Nucleus accumbens (tissue), 56 donors: ENCODE results near the gene GAS2.

Experiments used
- DNase-seq, 56 donors: peaks; one replicate each; lab custom pipeline; 2025; lab: John Stamatoyannopoulos, UW

The GAS2 gene

DNA sequence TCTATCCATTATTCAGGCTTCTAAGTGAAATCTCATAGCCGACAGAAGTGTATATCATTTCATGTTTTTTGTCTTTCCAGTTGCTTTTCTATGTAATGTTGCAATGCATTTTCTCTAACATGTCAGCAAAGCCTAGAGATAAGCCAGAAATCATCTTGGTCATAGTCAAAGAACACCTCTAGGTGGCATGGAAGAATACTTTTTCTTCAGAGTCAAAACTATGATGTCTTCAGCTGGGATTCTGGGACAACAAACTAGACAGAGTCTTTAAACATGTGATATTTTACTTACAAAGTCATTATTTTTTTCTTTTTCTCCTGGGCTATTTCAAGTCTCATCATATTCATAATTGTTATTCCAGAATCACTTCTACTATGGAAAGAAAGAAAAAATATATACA lies 4.4 kb downstream of the GAS2 start:
- no peak for DNase-seq

DNA sequence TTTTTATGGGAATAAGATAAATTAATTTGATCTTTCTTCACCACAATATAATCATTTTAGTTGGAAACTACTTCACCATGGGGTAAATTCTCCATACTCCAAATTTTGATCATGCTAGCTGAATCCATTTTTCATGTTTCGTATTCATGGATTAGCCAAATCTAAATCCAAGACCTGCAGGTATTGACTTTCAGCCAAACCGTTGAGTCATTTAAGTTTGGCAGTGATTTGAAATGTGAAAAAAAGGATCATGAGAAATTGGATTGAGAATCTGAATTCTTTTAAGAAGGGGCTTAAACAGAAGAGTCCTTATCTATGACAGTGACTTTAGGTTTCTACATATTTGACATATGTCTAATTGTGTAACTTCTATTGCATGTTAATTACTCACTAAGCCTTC lies 5.3 kb downstream of the GAS2 start:
- no peak for DNase-seq

DNA sequence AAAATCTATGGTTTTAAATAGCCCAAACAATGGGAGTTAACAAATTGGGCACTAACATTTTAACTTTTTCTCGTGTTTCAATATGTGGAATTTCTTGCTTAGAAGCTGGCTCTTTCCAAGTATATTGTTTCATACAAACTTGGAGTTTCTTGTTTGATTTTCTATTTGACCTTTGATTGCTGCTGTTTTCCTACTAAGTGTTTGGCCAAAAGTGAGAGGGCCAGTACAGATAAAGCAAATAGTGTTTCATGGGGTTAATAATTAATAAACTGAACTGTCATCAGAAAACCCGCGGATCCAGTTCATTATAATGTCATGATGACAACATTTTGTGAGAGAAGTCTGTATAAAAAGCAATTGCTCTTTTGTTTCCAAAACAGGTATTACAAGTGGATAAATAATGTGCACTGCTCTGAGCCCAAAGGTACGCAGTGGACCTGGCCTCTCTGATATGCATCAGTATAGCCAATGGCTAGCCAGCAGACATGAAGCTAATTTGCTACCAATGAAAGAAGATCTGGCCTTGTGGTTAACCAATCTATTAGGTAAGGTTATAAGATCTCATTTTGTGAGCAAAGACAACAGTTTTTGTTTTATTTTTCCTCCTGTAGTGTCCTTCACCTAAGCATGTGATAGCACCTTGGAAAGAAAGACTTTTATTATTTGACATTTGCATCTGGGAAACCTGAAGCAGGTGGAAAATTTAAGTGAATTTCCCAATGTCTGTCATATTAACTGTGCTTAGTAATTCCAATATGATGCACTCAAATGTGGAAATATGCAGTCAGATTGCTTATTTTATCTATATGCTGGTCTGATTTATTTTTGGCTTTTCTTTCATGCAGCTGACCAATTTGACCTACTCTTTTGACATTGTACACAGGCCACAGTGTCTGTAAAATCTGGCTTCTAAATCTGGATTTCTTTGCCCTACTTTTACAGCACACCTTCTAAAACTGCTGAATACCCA lies 8.3 kb downstream of the GAS2 start:
- no peak for DNase-seq

DNA sequence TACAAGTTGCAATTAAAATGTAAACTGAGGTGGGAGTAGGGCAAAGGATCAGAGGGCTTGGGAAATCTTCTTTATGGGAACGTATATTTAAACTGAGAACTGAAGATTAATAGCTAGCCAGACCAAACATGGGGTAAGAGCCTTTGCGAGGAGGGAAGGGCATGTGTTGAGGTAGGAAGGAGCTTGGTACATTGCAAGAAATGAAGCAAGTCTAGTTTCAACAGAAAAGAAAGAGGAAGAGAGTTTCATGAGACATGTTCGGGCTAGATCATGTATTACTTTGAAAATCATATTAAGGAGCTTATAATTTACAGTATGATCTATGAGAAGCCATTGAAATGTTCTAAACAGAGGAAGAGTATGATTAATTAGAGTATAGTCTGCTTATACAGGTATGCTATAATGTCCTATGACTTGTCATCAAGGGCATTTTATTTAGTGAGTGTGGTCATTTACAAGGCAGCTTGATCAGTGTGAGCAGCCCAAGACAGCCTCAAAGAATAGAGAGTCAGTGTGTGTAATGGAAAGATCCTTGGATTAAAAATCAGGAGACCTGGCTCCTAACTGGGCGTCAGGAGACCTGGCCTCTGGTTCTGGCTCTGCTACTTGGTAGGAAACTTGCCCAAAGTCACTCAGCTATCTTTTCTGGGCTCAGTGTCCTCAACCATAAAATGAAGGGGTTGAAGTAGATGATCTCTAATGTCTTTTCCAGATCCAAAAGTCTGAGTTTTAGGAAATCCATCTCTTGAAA lies 10.9 kb downstream of the GAS2 start:
- no peak for DNase-seq

DNA sequence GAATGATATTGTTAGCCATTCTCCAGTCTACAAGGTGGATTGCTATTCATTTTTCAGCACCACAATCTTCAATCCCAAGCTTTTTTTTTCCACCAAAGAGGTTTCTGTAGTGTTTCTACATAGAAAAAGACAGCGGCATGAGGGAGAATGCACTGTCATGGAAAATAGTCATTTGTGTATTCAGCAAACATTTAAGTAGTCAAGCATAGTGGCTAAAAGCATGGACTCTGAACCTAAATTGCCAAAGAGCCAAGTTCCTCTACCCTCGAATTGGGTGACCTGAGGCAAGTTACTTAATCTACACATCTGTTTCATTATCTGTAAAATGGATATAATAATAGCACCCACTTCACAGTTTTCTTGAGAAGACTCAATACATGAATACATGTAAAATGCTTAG lies 14.2 kb downstream of the GAS2 start:
- DNase-seq = no peak

DNA sequence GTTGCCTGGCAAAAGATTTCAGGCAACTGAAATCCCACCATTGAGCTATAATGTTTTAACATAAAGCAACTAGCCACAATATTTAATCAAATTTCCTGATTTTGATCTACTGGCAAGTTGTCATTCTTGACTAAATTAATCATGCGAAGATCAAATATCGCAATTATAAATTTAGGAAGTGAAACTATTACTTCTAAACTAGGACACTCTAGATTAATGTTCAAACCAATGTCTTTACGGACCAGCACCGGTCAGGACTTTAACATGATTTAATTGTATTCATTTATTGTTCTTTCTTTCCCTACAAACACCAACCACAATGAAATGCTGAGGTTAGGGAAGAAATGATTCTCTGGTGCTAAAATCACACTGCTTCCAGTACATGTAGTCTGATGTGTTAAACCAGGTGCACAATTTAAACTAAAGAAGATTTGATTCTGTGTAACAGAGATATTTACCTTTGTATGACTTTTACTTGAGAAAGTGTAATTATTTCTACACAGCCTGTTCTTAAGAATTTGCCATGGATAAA lies 14.9 kb downstream of the GAS2 start:
- no peak for DNase-seq

DNA sequence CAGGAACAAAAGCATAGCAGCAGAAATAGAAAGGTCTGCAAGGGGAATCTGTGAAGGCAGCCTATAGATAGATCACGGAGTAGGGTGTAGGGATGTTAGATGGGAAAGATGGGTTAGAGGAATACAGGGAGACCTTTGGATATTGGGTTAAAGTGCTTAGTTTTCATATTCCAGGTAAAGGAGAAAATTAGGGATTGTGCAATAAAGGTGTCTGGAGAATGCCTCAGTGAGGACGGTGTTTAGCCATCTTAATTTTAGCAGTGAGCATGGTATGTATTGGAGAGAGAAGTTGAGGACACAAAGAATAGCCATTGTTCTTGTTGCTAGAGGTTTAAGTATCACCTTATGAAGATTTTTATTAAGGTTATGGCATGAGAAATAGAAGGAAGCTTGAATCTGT lies 17.7 kb downstream of the GAS2 start:
- no peak for DNase-seq

DNA sequence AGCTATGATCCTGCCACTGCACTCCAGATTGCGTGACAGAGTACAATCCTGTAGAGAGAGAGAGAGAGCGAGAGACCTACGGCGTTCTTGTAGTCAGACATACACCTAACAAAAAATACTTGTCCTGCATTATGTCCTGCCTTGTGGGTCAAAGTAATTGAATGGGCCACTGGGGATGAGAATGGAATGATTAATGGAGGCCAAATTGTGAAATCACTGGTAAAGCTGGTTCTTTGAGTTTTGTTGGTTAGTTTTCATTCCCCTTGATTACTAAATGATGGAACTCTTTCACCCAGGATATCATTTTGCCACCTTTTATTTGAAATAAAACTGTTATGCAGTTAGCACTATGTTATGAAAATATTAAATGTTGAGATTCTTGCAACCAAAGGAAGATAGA lies 18.7 kb downstream of the GAS2 start:
- no peak for DNase-seq

DNA sequence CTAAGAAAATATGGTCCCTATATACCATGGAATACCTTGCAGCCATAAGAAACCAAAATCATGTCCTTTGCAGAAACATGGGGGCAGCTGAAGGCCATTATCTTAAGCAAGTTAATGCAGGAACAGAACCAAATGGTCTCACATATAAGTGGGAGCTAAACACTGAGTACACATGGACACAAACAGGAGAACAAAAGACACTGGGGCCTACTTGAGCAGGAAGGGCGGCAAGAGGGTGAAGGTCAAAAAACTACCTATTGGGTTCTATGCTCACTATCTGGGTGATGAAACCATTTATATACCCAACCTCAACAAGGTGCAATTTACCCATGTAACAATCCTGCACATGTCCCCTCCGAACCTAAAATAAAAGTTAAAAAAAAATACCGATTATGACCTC lies 22.5 kb downstream of the GAS2 start:
- DNase-seq = no peak

DNA sequence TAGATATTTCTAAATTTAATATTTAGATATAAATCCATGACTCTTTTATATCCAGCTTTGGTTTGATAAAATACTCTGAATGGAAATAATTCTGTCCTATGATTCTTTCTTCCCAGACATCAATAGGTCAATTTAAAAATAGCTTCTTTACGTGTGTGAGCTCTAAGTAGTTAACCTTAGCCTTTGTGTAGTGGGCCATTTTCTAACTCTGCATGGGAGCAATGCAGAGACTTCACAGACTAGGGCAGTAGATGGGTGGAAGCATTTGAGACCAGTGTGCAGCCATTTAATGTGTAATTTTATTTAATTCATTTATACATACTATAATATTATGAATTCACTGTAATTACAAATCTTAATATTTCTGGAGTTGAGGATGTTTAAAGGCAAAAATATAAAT lies 23.8 kb downstream of the GAS2 start:
- no peak for DNase-seq

DNA sequence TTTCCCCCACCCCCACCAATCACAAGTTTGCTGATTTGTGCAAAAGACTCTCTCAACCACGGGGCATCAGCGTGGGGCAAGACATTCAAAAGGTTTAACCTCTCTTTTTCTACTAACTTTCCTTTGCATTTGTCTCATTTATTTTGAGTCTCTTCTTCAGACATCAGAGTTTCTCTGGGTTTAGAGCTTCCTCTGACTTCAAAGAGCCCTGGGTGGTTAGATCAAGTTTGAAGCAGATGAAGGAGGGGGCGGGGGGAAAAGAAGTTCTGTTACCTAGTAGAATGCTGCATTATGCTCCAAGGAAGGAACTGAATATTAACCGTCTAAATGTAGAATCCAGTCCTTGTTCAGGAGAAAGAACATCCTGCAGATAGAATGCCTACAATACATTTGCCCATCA lies 24.5 kb downstream of the GAS2 start:
- no peak for DNase-seq

DNA sequence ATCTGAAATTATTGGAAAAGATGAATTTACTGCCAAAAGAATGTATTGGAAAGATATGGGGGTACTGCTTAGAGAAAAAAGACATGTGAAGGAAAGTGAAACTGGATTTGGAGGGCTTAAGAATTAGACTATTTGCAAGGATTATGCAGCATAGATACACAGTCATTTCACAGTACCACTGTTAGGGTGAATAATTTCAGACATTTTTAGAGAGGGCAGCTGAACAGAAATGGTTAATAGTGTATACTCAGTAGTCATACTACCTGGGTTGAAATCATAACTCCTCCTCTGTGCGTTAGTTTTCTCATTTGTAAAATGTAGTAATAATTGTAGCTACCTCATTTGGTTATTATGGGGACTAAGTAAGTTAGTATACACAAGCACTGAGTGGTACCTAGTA lies 33.0 kb downstream of the GAS2 start:
- no peak for DNase-seq

DNA sequence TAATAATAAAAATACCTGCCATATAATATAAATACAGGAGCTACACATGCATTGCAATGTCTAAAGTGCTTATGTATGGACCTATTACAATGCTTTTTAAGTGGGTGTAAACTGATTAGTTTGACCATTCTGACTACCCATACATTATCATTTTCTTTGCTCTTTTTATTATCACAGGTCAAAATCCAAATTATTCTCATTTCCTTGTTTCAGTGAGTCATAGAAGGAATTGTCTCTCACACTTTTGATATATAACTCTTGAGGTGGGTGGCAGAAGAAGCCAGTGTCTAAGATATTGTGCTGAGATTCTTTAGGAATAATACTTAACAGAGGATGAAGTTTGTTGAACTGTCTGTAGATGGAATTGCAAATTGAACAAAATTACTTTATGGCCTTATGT lies 35.6 kb downstream of the GAS2 start:
- DNase-seq = no peak

DNA sequence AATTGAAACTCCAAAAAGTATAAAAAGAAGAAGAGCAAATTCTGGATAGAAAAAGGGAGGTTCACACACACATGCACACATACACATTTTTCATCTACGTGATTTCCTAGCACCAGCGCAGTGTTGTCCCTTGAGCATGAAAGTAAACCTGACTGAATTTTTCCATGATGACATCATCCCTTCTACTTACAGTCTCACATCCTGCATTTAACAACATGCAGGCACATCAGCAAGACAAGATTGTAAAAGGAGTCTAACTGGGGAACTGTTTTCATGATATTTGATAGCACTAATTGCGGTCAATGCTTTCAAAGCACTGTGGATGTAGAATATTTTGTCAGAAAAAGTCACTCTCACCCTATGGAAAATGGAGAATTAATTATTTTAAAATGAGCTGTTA lies 36.6 kb downstream of the GAS2 start:
- no peak for DNase-seq

DNA sequence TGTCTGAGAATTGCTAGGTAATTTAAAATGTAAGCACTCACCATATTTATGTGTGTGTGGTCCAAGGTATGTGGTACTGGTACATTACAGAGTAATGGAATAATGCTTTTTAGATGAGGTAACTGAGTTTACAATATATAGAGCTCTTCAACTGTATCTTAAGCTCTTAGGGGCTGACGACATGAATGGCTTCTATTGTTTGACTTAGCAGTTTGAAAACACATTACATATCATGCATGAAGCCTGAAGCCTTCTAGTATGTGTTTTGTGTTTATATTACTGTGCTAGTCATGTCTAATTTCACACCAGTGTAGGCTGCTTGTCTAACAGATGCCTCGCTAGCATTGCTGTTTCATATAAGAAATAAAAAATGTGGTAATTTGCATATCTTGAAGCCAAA lies 37.2 kb downstream of the GAS2 start:
- DNase-seq = no peak

DNA sequence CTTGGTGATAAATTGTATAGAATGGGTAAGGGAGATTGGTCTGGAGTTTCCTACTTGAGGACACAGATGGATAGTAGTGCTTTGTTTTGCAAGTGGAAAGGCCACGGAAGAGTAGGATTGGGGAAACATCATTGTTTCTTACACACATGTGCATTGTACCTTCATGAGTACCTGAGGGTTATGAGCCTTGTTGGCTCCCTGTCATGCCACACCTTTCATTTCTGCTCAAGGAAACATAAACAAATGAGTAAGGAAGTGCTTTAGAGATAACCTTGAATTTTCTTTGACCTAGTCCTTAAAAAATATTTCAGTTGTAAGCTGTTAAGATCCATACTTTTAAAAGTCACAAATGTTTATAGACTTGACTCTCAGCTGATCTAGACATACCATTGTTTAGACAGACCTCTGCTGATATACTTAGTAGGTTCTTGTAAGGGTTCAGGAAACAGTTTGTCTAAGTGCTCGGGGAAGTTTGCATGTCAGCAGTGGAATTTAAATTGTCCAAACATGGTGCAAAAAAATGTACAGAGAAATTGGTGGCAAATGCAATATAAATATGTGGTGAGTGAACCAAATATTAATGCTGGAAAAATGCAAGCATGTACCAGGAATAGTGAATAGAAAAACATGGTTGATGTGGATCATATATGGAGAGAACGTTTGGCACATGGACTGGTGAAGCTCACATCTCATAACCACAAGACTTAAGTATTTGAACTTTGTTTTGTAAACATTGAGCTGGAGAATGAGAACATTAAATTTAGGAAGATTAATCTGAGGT lies 40.9 kb downstream of the GAS2 start:
- DNase-seq = no peak

DNA sequence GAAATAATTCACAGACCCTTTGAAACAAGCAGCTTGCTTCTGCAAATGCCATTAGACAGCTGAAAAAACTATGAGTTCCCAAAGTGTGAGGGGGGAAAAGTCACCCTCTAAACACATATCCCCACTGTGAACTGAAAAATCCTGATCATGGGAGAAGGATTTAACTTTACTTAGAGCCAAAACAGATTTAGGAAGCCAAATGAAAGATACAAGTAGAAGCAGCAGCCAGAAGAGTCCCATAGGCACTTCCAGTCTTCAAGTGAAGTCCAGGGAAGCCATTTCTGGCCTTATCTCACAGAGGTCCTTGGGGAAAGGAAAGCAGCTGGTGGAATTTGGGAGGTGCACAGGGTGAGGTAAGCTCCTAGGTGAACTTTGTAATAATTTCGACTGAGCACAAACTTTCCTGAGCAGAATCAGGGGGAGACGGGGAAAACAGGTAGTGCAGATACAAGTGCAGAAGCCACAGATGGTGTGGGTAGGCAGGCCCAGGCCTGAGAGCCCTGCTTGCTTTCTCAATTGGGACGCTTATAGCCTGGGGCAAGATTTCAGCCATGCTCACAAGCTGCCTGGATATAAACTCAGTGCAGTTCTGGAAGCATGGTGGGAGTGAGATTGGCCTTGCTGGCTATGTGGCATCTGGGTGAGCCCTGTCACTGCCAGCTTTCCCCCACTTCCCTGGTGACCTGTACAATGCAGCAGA lies 44.8 kb downstream of the GAS2 start:
- no peak for DNase-seq

DNA sequence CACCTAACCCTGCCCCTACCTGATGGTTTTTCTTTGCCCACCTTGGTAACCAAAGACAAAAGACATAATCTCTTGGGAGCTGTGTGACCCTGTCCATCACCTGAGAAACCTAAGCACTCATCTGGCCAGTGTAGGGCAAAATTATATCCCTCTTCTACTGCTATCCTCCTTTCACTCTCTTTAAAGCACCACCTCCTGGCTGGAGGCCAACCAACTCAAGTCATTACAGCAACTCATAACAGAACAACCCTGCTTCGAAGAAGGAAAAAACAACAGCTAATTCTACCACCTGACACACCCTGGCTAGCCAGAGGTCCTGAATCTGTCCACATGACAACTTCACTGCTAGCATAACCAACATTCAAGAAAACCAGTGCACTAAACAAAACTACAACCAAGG lies 45.5 kb downstream of the GAS2 start:
- no peak for DNase-seq

DNA sequence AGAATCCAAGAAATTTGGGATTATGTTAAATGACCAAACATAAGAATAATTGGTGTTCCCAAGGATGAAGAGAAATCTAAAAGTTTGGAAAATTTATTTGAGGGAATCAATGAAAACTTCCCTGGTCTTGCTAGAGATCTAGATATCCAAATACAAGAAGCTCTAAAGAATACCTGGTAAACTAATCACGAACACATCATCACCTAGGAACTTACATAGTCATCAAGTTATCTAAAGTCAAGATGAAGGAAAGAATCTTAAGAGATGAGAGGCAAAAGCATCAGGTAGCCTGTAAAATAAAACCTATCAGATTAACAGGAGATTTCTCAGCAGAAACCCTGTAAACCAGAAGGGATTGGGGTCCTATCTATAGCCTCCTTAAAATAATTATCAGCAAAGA lies 46.9 kb downstream of the GAS2 start:
- DNase-seq = no peak

DNA sequence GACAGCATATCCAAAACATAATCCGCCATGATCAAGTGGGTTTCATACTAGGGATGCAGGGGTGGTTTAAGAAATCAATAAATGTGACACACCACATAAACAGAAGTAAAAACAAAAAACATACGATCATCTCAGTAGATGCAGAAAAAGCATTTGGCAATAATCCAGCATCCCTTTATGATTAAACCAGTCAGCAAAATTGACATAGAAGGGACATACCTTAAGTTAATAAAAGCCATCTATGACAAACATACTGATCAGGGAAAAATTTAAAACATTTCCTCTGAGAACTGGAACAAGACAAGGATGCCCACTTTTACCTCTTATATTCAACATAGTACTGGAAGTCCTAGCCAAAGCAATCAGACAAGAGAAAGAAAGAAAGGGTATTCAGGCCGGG lies 49.6 kb downstream of the GAS2 start:
- no peak for DNase-seq
